ENCODE results near the gene PODNL1.

Gene PODNL1

GRCh38 chr19:13913352-13913751 lies 24.9 kb downstream of the PODNL1 start:
- DNase-seq (ENCODE audit: low read depth) = no peak
- TF ChIP-seq CTCF (conservative IDR thresholded peaks at IDR 0.05; ENCODE audit: low read depth, low read length) = no peak
- no peak overlapping the region for H3K4me3 ChIP-seq (ENCODE audit: low read depth, low read length)

GRCh38 chr19:13909430-13909829 lies 28.8 kb downstream of the PODNL1 start:
- DNase-seq (ENCODE audit: low read depth) = no peak
- TF ChIP-seq CTCF (conservative IDR thresholded peaks at IDR 0.05; ENCODE audit: low read depth, low read length) = no peak
- no peak overlapping the region for H3K4me3 ChIP-seq (ENCODE audit: low read depth, low read length)

GRCh38 chr19:13908674-13909073 lies 29.5 kb downstream of the PODNL1 start:
- TF ChIP-seq CTCF (conservative IDR thresholded peaks at IDR 0.05; ENCODE audit: low read depth, low read length) = no peak
- DNase-seq (ENCODE audit: low read depth) = no peak
- H3K4me3 ChIP-seq (ENCODE audit: low read depth, low read length) = no peak overlapping the region

- DNase-seq (ENCODE audit: low read depth) = no peak
- no peak for TF ChIP-seq CTCF (conservative IDR thresholded peaks at IDR 0.05; ENCODE audit: low read depth, low read length)
- peak overlapping the region; percentile 86 for H3K4me3 ChIP-seq (ENCODE audit: low read depth, low read length)
Measured at GRCh38 chr19:13906910-13907309, 31.3 kb downstream of the PODNL1 start.

- DNase-seq (ENCODE audit: low read depth) = peak; percentile 12
- H3K4me3 ChIP-seq (ENCODE audit: low read depth, low read length) = peak overlapping the region; percentile 86
- TF ChIP-seq CTCF (conservative IDR thresholded peaks at IDR 0.05; ENCODE audit: low read depth, low read length) = no peak
Measured at GRCh38 chr19:13906521-13906904, 31.7 kb downstream of the PODNL1 start.

- no peak for TF ChIP-seq CTCF (conservative IDR thresholded peaks at IDR 0.05; ENCODE audit: low read depth, low read length)
- peak; percentile 83 for DNase-seq (ENCODE audit: low read depth)
- H3K4me3 ChIP-seq (ENCODE audit: low read depth, low read length) = peak within 1 kb of the TSS; percentile 86
Measured at GRCh38 chr19:13905634-13906520, 32.3 kb downstream of the PODNL1 start, which contains the start of the genes BRME1 and CC2D1A. TSS of gene BRME1 (minus strand) at chr19:13906117. CDS start at chr19:13904892, 1,225 bp downstream. TSS of gene CC2D1A (plus strand) at chr19:13906201. CDS start at chr19:13906442, 241 bp downstream.
